Bone marrow (tissue), 2 donors: ENCODE data around the gene MTFMT.
A peak's percentile ranks its signal among the peaks of the same experiment; 100 is the strongest.
"Not testable (repeated sequence)": the region's sequence is repeated elsewhere in the genome, so short reads cannot be mapped to it uniquely, and the experiment has no call there.

Experiments used
- DNase-seq, 2 donors: peaks; one replicate each; lab custom pipeline; 2025; lab: John Stamatoyannopoulos, UW

Gene MTFMT

GRCh38 chr15:65060641-65061397, 31.4 kb upstream of the MTFMT start:
- no peak for DNase-seq

GRCh38 chr15:65059931-65060596, 30.6 kb upstream of the MTFMT start:
- DNase-seq = no peak

GRCh38 chr15:65059369-65059750, 29.9 kb upstream of the MTFMT start:
- no peak for DNase-seq

GRCh38 chr15:65058394-65059368, 29.2 kb upstream of the MTFMT start:
- no peak for DNase-seq

GRCh38 chr15:65057549-65057940, 28.1 kb upstream of the MTFMT start:
- no peak for DNase-seq

DNA sequence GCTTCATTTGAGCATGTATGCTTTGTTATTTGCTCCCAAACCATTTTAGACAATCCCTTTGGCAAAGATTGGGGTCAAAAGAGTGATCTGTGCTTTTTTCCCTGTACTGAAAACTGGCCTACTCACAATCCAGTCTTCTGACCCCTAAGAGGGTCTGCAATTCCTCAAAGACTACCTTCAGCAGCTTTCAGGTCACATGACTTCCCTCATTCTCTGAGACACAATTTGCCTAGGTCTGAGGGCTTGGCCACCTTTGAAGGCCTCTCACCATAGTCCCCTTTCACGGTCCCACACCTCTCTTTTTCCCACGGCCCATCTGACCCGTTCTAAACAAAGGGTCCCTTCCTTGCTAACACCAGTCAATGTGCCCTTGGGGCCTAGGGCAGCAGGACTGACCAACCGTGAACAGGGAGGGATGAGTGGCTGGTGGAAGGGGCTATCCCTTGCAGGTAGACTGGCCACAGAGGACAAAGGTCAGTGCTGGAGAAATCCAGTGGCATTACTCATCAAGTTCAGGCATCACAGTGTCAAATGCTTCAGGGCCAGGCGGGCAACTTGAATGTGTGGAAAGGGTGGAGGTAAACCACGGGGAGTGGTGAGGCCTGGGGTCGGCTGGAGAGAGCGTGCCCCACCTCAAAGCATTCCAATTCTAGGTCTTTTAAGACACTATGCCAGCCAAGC, 27.6 kb upstream of the MTFMT start:
- DNase-seq = no peak

- no peak for DNase-seq
These were observed 26.7 kb upstream of the MTFMT start for GRCh38 chr15:65056106-65056505.

DNA sequence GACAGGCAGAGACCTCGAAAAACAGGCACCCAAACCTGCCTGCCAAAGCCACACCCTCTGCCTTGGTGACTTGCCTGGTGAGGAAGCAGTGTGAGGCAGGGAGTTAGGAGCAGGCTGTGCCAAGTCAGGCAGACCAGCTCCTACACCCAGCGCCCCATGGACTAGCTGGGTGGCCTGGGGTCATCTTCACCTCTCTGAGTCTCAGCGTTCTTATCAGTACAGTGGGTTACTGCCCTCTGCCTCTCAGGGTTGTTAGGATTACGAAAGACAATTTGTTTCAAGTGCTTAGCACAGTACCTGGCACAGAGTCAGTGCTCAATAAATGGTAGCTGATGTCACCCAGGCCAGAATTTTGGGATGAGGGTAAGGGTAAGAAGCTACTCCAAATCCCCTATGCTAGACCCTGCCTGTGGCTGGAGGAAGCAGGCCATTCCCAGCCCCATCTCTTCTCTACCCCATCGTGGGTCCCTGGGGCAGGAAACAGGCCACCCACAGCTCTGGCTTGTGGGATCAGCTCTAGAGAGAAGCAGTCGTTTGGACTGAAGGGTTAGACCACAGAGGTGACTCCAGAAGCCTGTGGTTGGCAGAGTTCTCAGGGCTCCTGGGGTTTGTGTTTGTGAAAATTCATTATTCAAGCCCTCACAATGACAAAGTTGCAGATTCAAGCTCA, 25.9 kb upstream of the MTFMT start:
- no peak for DNase-seq

DNA sequence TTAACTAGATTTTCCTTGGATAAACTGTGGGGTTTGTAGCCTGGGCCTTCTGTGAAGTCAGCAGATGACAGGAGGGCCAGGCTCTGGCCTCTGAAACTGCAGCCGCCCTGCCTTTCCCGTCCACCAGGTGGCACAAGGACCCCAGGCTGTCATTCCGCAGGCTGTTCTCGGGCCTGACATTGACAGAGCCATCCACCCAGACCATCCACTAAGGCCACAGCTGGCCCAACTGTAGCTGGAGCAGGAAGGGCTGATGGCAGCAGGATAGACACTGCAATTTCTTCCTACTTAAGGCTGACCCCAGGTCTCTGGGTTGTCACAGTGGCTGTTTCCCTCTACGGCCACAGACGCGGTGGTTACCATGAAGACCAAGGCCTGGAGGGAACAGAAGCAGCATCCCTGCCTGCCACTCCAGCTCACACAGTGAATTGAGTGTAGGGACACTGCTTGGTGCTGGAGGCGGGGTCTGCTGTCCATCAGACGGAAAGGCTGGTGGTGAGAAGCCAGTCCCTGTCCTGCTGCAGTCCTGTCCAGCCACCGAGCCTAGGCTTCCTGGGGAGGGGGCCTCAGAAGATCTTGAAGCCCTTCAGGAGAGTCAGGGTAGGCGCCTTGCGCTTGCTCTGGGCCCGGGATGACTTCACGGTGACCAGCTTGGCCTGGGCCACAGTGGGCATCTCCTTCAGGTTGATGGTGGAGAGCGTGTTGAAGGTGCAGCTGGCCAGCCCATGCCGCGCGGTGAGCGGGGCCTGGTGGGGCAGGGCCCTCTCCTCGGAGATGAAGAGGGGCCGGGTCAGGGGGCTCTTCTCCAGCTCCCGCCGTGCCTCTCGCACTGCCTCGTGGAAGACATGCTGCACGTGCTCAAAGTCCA, 25.1 kb upstream of the MTFMT start:
- DNase-seq = peak; percentile 16 to 29

- DNase-seq = no peak
These were observed 23.5 kb upstream of the MTFMT start for GRCh38 chr15:65052956-65053355.

- DNase-seq = no peak
These were observed 21.8 kb upstream of the MTFMT start for GRCh38 chr15:65051266-65051665.

DNA sequence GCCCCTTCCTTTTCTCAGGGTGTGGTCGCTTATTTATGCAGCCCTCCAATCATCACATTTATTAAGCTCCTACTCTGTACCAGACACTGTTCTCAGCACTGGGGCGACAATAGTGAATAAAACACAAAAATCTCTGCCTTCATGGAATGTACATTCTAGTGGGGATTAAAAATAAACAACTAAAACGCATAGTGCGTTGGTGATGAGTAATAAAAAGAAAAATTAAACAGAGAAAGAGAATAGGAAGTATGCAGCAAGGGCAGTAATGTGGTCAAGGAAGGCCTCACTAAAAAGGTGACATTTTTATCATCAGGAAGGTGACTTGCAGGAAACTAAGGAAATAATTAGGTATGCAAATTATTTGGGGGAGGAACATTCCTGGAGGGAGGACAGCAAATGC, 20.8 kb upstream of the MTFMT start:
- DNase-seq = no peak

DNA sequence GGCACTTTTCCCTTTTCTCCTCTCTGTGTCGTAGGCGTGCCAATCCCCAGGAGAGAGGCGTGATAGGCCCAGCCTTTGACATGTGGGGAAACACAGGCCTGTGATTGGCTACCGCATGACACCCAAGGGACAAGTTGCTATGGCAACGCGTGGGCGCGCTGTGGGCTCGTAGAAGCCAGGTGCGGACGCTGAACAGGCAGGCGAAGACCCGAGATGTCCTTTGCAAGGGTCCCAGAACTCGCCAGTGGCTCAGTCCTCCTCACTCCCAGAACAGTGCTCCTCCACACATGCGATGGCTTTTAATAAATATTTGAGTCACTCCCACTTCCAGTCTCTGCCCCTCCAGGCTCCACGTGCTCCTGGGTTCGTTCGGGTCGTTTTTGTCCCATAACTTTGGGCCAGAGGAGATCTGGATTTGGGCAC, 20.0 kb upstream of the MTFMT start:
- peak; percentile 23 to 27 for DNase-seq

DNA sequence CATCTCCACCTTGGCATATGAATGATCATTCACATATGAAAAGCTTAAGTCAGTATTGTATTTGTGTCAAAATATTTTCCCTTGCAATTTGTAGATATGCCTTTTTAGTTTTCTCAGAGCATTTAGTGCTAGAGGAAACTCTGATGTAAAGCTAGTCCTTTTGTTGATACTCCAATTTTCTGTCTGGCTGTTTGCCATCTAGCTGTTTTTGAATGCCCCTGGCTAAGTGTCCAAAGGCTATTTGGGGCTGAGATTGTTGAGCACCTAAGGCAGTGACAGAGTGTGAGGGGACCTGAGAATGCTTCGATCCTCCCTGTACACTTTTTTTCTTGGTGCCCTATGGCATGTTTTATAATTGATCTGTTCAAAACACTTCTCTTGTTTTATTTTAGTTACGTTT, 18.8 kb upstream of the MTFMT start:
- no peak for DNase-seq

DNA sequence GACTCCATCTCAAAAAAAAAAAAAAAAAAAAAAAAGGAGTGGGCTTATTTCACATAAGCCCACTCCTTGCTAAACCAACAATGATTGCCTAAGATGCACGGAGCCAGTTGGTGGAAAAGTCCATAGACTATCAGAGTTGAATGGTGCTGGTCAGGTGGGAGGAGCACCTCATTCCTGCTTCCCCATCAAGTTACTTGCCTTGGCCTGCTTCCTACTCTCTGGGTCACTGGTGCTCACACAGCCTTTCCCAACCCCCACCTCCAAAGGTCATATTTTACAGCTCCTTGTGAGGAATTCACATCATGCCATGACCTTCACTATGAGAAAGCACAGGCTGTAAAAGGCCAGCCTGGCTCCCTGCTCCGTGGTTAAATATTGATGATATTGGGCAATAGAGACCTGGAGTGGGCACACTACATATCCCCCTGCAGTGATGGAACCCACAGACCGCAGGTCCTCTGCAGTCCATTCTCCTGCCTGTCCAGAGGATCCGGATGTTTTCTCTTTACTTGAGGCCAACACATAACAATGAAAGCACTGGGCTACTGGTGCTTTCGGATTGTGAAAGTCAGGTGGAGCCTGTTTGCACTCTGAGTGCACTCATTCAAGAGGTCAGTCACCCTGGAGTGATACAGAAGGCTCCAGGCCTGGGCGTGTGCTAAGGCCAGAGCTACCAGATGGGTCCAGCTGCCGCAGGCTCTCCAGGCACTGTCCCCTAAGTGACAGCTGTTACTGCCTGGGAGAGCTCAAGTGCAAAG, 15.5 kb upstream of the MTFMT start, which contains the start of gene SLC51B:
Gene SLC51B, plus strand, starts transcription at position 664 of the 758 bp plus-strand sequence. CDS start 4,618 bp downstream, outside the sequence.
- no peak for DNase-seq

- DNase-seq = not testable (repeated sequence)
These were observed 14.8 kb upstream of the MTFMT start for GRCh38 chr15:65044218-65044617.

DNA sequence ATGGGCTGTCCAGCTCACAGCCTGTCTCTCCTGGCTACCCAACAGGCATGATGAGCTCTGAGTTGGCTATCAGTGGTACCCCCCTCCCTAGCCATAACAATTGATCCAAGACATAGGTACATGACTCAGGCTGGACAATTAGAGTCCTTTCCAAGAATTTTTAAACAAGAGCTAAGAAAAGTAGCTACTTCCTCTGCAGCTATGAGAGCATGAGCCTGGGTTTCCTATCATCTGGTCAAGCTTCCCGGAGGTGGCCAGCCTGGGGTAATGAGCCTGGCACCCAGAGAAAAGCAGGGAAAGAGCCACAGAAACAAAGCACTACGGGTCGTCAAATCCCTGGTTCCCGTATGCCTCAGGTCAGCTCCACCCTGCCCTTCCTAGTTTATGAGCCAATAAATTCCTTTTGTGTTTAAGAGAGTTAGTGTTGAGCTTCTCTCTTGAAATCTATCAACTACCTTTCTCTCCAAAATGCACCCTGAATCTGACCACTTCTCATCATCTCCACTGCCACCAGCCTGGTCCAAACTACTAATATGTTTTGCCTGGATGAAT, 13.4 kb upstream of the MTFMT start:
- DNase-seq = no peak

GRCh38 chr15:65041787-65042186, 12.3 kb upstream of the MTFMT start:
- no peak for DNase-seq

GRCh38 chr15:65040461-65040860, 11.0 kb upstream of the MTFMT start:
- DNase-seq = no peak
